NOMO-1 treated with DMSO at 0.1 percent for 48 hours (cell line): Measurements from ENCODE around the gene ACTN3.
"Not testable (repeated sequence)": the region's sequence is repeated elsewhere in the genome, so short reads cannot be mapped to it uniquely, and the experiment has no call there.

Source experiments
- DNase-seq: peaks from one replicate; lab custom pipeline; 2025; ENCODE audit not compliant: unreplicated experiment; lab: John Stamatoyannopoulos, UW

The ACTN3 gene

DNA sequence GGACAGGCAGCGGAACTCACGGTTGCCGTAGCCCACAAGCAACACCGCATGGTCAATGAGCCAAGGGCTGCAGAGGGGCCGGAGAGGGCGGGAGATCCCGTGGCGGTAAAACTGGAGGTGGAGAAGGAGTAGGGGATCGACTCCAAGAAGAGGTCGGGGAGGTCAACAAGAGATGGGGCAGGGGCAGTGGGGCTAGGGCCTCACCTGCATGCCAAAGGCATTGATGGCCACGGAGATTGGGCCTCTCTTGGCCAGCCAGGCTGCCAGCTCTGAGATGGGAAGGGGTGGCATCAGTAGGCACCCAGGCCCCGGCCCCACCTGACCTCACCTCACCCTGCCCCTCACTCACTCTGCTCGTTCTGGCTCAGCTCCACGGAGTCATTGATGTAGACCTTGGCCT, 17.8 kb downstream of the ACTN3 start:
- DNase-seq: no peak

GRCh38 chr11:66564984-66565383, 18.3 kb downstream of the ACTN3 start:
- no peak for DNase-seq

DNA sequence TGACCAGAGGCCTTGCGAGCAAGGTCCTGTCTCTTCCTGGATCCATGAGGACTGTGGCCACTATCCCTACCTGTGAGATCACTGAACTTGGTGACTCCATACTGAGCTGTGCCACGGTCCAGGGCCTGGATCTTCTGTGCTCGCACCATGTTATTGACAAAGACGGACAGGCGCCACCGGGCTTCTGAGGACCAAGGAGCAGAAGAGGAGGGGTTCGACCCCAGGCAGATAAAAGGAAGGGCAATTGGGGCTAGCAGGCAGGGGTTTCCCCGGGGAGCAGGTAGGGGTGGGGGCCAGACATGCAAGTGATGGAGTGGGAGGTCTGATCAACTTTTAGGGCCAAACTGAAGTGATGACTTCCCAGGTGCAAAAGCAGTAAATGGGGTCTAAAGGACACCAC, 19.5 kb downstream of the ACTN3 start:
- no peak for DNase-seq

DNA sequence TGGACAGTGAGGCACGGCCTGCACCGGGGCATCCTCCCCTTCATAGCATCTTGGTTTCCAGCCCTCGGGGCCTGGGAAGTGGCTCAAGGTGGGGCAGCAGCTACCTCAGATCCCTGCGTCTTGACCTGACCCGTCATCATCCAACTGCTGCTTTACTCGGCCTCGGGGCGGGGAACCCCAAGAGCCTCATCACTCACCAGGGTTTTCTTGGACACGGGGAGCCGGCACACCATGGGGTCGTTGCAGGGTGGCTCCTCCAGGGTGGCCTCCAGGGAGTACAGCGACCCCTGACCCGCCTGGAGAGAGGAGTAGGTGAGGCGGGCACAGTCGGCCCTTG, 21.1 kb downstream of the ACTN3 start:
- DNase-seq: no peak

- peak; percentile 47 for DNase-seq
Measured at GRCh38 chr11:66568124-66568916, 21.6 kb downstream of the ACTN3 start, which contains the start of gene CTSF. Gene CTSF, minus strand, starts transcription at chr11:66568606. Its CDS starts 120 bp downstream, at chr11:66568486.

GRCh38 chr11:66569076-66569475, 22.4 kb downstream of the ACTN3 start:
- no peak for DNase-seq

GRCh38 chr11:66570079-66570849, 23.6 kb downstream of the ACTN3 start:
- DNase-seq: no peak

GRCh38 chr11:66570850-66571180, 24.1 kb downstream of the ACTN3 start:
- no peak for DNase-seq

GRCh38 chr11:66579017-66579606, 32.4 kb downstream of the ACTN3 start:
- peak; percentile 21 for DNase-seq

- no peak for DNase-seq
Measured at GRCh38 chr11:66580803-66581202, 34.1 kb downstream of the ACTN3 start.

- DNase-seq: no peak
Measured at GRCh38 chr11:66581261-66581660, 34.6 kb downstream of the ACTN3 start.

- not testable (repeated sequence) for DNase-seq
Measured at GRCh38 chr11:66582565-66583147, 36.0 kb downstream of the ACTN3 start.

DNA sequence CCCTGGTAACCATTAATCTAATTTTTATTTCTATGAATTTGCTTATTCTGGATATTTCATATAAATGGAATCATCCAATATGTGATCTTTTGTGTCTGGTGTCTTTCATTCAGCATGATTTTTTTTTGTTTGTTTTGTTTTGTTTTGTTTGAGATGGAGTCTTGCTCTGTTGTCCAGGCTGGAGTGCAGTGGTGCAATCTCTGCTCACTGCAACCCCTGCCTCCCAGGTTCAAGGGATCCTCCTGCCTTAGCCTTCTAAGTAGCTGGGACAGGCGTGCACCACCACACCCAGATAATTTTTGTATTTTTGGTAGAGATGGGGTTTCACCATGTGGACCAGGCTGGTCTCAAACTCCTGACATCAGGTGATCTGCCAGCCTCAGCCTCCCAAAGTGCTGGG, 38.7 kb downstream of the ACTN3 start:
- not testable (repeated sequence) for DNase-seq

GRCh38 chr11:66586136-66586535, 39.4 kb downstream of the ACTN3 start:
- no peak for DNase-seq

DNA sequence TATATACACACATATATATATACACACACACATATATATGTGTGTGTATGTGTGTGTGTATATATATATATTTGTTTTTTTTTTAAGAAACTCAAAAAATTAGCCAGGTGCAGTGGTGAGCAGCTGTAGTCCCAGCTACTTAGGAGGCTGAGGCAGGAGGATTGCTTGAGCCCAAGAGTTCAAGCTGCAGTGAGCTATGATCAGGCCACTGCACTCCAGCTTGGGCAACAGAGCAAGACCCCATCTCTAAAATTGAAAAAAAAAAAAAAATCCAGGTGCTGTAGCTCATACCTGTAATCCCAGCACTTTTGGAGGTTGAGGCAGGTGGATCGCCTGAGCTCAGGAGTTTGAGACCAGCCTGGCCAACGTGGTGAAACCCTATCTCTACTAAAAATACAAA, 42.6 kb downstream of the ACTN3 start:
- not testable (repeated sequence) for DNase-seq

DNA sequence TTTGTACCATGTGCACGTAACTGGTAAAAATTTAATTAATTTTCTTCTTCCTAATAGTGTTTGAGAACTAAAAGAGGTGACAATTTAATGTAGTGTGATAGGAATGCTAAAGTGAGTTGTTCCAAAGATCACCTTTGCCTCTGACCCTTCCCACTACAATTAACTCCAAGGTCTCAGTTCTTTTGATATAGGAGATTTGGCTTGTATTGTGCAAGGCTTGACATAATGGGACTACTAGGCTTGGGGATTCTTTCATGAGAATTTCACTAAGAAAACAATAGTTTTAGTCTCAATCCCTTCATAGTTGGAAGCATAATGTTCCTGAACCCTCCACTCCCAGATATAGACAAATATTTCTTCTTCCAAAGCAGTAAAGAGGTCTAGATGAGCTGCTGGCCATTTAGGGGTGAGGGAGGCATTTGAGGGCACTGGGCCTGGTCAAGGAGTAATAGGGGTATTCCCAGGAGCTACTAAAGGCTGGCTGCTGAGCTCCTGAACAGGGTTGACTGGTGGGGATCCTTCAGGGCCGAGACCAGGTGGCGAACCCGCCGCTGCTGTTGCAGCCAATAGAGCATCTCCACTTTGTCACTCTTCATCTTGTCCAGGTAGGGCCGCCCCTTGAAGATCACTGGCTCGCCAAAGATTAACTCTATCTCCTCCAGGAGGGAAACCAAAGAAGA, 43.4 kb downstream of the ACTN3 start:
- DNase-seq: no peak

DNA sequence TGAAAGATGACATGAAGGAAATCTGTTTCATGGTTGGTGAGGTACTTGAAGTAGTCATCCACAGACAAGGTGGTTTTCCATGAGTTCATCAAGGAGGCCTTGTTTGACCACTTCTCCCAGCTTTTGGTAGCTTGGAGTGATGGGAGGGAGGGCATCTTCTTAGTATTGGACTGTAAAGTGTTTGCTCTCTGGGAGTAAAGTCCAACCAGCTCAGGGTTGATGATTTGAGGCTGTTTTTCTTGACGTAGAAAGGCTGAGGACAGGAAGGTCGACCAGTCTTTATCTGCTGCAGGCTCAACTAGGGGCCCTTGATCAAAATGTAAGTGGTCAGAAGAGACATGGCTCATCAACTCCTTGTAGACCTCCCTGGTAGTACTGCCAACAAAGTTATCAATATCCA, 44.5 kb downstream of the ACTN3 start:
- no peak for DNase-seq

DNA sequence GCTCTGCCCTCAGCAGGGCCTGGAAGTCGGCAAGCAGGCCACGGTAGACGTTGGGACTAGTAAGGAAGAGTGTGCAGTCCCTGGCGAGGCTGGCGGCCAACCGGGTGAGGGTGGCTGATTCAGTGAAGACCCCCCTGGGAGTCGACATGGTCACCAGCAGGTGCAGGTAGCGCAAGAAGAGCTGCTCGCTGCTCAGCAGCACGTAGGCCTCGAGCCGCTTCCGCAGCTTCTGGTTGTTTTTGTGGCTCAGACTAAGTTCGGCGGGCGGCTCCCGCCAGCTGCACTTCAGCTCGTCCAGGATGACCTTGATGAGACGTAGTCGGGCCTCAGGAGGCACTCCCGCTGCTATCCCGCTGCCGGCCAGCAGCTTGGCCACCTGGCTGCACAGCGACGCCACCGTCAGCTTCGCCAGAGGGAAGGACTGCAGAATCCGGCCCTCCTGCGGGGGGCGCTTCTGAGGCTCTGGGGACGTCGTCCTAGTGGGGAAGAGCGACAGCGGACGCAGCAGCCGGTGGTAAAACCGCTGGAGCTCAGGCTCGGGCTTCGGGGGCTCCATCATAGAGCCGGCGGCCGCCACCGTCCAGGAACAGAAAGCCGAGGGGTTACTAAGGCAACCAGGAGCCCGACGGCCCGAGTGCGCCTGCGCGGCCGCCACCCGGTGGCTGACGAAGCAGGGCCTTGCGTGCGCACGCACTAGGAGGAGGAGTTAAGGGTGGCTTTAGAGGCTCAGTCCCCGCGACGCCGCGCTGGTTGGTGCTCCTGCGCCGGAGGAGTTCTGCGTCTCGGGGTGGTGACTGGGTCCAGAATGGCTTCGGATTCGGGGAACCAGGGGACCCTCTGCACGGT, 46.0 kb downstream of the ACTN3 start, which contains the start of the genes CCDC87 and CCS:
TSS of gene CCDC87 (minus strand) at position 607 of the 846 bp plus-strand sequence. CDS start at position 559, 48 bp downstream.
TSS of gene CCS (plus strand) at position 729 of the 846 bp plus-strand sequence. CDS start at position 806, 77 bp downstream.
- DNase-seq: peak; percentile 93

- DNase-seq: peak; percentile 10
Measured at GRCh38 chr11:66593303-66593635, 46.6 kb downstream of the ACTN3 start.

DNA sequence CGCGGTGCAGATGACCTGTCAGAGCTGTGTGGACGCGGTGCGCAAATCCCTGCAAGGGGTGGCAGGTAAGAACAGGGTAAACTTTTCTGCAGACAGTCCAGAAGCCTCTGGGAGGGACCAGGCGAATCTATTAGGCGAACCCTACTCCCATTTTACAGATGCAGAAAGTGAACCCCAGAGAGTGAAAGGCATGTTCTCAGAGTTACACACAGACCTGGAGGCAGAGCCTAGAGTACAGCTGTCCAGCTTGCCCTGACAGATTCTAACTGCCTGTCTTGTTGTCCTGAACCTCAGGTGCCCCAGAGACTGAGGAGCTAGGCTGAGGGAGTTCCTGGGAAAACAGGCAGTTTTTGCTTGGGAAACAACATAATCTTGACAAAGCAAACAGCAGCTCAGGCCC, 46.9 kb downstream of the ACTN3 start:
- no peak for DNase-seq
